Suppressor macrophage treated with lipopolysaccharide for 4 hours (primary cell): ENCODE data around the gene HID1.
"Not testable (repeated sequence)": the region's sequence is repeated elsewhere in the genome, so short reads cannot be mapped to it uniquely, and the experiment has no call there.

Experiments used
- DNase-seq: peaks from one replicate; pipeline ENCODE4 v3.0.0-alpha.2; 2020

Gene HID1

GRCh38 chr17:74972107-74972972 is at the start of gene HID1:
Gene HID1 (minus strand): TSS chr17:74972759. CDS start chr17:74972656, 103 bp downstream.
- peak; percentile 20 for DNase-seq

GRCh38 chr17:75020331-75021110 is 48.0 kb upstream of the HID1 start:
- DNase-seq: no peak

- DNase-seq: no peak
Measured at GRCh38 chr17:75019710-75020109, 47.2 kb upstream of the HID1 start.

- DNase-seq: no peak
Measured at GRCh38 chr17:75019146-75019545, 46.6 kb upstream of the HID1 start.

GRCh38 chr17:75013092-75013559 is 40.6 kb upstream of the HID1 start:
- no peak for DNase-seq

- peak; percentile 88 for DNase-seq
Measured at GRCh38 chr17:75012346-75013091, 40.0 kb upstream of the HID1 start, which contains the start of gene MRPL58. Gene MRPL58 (plus strand): TSS chr17:75012670. CDS start chr17:75012687, 17 bp downstream.

- no peak for DNase-seq
Measured at GRCh38 chr17:75012096-75012345, 39.5 kb upstream of the HID1 start.

GRCh38 chr17:75011401-75012095 is 39.0 kb upstream of the HID1 start:
- DNase-seq: no peak

- DNase-seq: no peak
Measured at GRCh38 chr17:75010683-75011400, 38.3 kb upstream of the HID1 start.

GRCh38 chr17:75009139-75009724 is 36.7 kb upstream of the HID1 start:
- DNase-seq: no peak

- no peak for DNase-seq
Measured at GRCh38 chr17:75008373-75008772, 35.8 kb upstream of the HID1 start.

- peak; percentile 47 for DNase-seq
Measured at GRCh38 chr17:75006653-75007052, 34.1 kb upstream of the HID1 start.

GRCh38 chr17:75006084-75006483 is 33.5 kb upstream of the HID1 start:
- DNase-seq: not testable (repeated sequence)

GRCh38 chr17:75005291-75005690 is 32.7 kb upstream of the HID1 start:
- no peak for DNase-seq

GRCh38 chr17:75004371-75004770 is 31.8 kb upstream of the HID1 start:
- DNase-seq: no peak

- DNase-seq: no peak
Measured at GRCh38 chr17:75003957-75004355, 31.4 kb upstream of the HID1 start.

GRCh38 chr17:75003070-75003956 is 30.8 kb upstream of the HID1 start:
- DNase-seq: no peak

GRCh38 chr17:75001915-75002843 is 29.6 kb upstream of the HID1 start:
- DNase-seq: peak; percentile 25

GRCh38 chr17:74999523-74999922 is 27.0 kb upstream of the HID1 start:
- no peak for DNase-seq
